Fibroblast of gingiva (primary cell): ENCODE data around the gene ZNF326.

Source experiments
- DNase-seq: peaks from one replicate; pipeline ENCODE4 v3.0.0-alpha.2; 2011; ENCODE audit warnings: low read depth

The ZNF326 gene, protein sequence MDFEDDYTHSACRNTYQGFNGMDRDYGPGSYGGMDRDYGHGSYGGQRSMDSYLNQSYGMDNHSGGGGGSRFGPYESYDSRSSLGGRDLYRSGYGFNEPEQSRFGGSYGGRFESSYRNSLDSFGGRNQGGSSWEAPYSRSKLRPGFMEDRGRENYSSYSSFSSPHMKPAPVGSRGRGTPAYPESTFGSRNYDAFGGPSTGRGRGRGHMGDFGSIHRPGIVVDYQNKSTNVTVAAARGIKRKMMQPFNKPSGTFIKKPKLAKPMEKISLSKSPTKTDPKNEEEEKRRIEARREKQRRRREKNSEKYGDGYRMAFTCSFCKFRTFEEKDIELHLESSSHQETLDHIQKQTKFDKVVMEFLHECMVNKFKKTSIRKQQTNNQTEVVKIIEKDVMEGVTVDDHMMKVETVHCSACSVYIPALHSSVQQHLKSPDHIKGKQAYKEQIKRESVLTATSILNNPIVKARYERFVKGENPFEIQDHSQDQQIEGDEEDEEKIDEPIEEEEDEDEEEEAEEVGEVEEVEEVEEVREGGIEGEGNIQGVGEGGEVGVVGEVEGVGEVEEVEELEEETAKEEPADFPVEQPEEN

DNA sequence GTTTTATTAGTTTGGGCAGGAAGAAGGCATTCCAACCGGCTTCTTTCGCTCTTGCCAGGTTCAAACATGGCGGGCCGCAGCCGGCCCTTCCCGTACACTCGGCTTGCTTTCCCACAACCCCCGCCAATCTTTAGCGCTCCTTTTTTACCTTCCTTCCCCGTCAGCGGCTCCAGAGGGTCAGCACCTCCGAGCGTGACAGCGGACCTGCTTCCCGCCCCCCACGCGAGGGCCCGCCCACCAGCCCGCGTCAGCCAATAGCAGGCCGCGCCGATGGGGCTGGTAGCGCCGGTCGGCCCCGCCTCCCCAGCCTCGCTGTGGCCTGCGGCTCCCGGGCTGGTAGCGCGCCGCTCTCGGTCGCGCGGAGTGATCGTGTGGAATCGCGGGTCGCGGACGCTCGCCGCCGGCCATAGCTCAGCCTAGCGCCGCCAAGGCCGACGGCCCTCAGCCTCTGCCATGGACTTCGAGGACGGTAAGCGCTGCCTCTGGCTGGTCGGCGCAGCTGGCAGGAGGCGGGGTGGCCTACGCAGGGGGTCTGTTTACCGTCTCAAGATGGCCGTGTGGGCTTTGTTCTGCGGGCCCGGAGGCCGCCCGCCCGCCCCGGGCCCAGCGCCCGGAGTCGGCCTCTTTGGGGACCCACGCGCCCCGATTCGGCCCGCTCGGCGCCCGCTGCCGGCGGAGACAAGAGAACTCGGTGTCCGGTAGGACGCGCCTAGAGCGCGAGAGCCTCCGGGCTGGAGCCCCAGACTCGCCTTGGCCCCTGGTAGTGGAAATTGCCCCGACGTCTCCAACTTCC is at the start of gene ZNF326:
ZNF326 (plus strand) TSS at position 306 of the 793 bp plus-strand sequence; CDS start at position 454, 148 bp downstream.
- DNase-seq, result peak; percentile 94

DNA sequence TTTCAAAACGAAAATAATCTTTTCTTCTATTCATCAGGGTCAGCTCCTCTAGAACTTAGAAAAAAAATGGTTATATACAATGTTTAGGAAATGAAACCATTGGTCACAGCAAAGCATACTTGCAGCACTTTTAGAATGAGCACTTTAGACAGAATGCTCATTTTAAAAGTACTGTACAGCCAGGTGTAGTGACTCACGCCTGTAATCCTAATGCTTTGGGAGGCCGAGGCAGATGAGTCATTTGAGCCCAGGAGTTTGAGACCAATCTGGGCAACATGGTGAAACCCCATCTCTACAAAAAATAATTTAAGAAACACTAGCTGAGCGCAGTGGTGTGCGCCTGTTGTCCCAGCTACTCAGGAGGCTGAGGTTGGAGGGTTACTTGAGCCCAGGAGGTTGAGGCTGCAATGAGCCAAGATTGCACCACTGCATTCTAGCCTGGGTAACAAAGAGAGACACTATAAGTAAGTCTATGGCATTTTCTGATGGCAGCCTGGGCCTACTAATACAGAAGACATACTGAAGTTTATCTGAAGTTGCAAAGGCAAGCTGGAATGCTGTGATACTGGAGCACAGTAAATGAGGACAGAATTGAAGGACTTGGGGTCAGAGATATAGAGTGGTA is 48.9 kb upstream of the ZNF326 start:
- no peak for DNase-seq

DNA sequence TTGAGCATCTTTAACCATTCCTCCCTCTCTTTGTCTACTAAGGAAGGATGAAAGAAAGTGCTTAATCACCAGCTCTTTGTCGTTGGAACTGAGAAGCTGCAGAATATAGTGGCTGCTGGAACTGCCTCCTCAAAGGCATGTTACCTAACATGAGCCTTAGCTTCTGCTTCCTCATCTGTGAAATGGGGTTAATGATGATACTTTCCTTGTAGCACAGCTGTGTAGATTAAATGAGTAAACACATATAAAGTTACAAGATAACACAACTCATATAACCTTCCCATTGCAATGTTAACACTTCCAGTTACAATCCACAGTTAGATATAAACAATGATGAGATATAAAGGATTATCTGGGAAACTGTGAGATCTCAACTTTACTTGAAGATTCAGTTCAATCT is 48.4 kb upstream of the ZNF326 start:
- no peak for DNase-seq

DNA sequence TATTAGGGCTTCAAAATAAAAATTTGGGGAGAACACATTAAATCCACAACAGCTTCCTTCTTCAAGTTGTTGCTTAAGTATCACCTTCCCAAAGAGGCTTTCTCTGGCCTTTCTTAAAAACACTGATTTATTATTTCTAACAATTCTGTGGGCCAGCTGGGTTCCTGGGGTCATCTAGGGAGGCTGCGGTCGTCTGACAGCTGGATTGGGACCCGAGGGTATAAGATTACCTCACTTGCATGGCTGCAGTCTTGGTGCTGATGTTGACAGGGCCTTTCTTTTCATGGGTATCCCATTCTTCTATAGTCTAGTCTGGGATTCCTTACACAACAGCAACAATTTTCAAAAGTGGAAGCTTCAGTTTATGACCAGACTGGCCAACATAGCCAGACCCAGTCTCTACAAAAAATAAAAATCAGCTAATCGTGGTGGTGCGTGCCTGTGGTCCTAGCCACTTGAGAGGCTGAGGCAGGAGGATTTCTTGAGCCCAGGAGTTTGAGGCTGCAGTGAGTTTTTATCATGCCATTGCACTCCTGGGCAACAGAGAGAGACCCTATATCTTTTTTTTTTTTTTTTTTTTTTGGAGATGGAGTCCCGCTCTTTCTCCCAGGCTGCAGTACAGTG is 46.1 kb upstream of the ZNF326 start:
- no peak for DNase-seq

DNA sequence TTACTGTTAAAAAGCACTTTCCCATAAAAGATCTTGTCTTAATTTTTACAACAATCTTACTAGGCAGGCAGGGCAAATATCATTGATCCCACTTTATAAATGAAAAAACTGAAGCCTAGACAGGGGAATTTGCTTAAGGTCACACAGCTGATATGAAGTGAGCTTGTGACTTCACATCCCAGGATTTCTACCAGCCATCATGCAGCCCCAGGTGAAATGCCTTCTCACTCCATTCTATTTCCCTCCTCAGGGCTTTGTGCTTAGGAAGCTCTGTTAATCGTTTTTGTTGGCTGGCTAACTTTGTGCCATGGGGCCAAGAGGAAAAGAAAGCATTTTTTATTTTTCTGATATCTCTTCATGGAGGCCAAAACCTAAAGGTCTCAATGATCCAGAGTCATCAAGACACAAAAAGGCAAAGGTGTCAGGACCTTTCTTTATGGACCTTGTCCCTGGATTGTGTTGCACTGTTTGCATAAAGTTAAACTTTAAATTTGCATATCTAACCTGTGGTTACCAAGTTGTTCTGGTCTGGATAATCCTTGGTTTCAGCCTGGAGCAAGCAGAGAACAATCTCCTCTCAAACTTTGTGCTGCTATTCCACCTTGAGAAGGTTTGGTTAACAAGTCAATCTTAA is 44.8 kb upstream of the ZNF326 start:
- no peak for DNase-seq

DNA sequence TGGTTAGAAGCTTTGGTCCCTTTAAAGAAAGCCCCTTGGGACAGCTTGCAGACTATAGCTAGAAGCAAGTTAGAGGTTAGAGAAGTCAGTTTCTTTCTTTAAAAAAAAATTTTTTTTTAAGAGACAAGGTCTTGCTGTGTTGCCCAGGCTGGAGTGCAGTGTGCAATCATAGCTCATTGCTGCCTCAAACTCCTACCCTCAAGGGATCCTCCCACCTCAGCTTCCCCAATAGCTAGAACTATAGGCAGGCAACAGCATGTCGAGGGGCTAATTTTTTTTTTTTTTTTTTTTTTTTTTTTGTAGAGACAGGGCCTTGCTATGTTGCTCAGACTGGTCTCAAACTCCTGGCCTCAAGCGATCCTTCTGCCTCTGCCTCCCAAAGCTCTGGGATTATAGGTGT is 44.2 kb upstream of the ZNF326 start:
- no peak for DNase-seq

DNA sequence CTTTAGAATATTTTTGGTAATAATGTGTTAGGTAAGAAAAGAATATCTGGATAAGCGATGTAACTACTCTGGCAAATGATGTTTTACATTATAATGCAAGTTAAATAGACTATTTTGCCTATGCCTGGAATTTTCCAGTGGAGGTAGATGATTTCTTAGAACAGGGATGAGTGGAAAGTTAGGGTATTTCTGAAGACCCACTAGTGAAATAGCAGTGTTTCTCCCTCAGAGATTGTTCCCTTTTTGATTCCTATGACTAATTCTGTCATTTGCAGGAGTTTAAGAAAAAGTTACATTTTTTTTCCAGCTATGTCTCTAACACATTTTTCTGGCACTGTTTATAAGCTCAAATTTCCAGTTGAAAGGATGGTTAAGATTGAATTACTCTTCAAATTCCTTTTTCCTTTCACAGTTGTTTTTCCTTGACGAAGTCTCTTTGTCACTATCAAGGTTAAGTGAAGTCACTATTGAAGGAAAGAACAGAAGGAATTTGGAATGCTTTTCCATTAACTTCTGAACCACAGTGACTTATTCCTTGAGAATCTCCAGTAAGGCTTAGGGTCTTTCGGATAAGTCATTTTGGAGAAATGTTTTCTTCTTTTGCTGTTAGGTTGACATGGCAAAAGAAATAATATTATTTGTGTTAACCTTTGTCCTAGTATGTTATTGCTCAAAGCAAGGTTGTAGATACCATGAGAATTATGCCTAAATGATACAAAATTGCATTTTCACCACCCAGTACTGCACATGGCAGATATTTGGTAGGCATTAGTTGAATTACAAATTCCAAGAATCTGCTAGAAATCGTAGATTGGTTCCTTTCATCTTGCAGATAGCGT is 42.9 kb upstream of the ZNF326 start:
- peak; percentile 64 for DNase-seq

DNA sequence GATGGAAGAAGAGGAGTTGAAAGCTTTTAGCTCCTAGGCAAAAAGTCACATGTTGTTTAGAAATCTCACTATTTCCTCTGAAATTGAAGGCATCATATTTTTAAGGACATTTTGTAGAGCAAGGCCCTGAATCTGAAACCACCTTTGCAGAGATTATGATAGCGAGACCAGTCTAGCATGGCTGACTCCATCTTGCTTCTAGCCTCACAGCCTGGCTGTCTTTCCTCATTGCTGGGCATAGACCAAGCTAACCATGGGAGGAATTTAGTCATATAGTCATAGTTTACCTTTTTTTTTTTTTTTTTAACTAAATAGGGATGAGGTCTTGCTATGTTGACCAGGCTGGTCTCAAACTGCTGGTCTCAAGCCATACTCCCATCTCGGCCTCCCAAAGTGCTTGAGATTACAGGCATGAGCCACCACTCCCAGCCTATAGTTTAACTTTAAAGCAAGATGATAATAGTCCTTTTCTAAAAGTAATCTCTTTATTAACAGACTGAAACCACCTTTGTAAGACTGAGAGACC is 42.2 kb upstream of the ZNF326 start:
- DNase-seq, result no peak

DNA sequence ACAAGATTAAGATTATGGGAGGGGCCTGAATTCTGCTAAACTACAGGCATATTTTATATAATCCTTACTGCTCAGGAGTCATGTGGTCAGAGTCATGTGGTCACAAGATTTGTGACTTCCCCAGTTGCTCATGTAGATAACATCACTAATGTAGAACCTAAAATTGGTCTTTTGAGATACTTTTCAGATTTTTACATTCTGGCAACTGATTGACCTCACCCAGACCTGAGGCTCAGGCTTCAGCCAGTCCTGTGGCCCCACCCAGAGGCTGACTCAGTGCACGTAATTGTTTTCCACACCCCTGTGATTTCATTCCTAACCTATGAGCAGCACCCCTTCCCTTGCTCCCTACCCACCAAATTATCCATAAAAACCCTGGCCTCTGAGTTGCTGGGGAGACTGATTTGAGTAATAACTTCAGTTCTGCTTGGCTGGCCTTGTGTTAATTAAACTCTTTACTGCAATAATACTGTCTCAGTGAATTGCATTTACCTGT is 41.7 kb upstream of the ZNF326 start:
- peak; percentile 49 for DNase-seq

DNA sequence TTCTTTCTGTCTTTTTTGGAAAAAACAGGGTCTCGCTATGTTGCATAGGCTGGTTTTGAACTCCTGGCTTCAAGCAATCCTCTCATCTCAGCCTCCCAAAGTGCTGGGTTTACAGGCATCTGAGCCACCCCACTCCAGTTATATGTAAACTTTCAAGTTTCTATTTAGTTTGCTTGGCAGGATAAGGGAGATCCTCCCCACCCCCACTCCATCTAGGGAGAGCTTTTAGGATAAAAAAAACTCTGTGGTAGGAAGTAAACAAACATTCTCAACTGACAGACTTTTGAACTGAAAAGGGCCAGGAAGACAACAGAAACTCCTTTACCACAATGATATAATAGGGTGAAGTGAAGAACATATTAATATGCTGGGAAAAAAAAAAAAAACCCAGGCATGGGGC is 41.0 kb upstream of the ZNF326 start:
- DNase-seq, result no peak

DNA sequence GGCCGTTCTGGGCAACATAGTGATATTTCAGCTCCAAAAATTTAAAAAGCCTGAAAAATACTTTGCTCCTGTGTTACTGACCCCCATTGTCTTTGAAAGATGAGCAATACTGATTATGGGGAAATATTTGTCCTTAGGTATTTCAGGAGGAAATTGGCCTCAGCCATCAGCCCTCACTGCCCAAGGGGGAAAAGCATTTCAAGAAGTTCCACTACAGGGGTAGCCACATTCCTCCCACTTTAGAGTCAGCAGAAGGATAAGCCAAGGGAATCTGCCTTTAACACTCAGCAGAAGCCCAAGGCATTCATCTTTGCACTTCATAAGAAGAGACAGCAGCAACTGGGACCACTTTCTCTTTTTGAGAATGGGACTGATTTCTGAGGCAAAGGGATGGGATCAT is 40.5 kb upstream of the ZNF326 start:
- no peak for DNase-seq

DNA sequence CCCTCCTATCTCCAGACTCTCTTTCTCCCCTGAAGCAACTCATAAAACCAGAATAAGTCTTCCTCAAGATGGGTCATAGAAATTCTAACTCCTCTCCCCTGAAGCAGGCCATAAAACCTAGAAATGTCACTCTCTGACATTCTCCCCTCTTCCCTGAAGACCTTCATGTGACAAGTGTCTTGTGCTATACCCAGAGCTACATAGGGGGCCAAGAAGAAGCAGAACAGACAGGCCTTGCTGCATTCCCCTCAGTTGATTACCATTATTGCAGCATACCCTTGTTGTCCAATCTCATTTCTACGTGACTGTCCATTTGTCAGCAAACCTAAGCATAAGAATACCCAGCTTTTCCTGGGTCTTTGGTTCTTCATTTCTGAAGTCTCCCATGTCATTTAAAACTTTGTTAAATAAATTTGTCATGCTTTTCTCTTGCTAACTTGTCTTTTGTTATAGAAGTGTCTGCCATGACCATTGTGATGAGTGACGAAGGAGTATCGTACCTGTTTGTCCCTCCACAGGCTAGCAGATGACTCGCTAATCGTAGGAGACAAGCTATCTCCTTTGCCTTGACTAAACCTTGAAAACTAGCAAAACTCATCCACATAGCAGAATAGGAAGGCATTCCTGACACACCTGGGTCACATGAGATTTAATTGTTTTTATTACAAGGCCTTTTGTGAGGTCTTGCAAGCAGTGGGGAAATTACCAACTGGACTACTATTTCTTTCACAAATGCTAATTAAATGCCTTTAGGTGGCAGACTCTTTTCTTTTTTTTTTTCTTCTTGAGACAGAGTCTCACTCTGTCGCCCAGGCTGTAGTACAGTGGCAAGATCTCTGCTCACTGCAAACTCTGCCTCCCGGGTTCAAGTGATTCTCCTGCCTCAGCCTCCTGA is 39.4 kb upstream of the ZNF326 start:
- no peak for DNase-seq

DNA sequence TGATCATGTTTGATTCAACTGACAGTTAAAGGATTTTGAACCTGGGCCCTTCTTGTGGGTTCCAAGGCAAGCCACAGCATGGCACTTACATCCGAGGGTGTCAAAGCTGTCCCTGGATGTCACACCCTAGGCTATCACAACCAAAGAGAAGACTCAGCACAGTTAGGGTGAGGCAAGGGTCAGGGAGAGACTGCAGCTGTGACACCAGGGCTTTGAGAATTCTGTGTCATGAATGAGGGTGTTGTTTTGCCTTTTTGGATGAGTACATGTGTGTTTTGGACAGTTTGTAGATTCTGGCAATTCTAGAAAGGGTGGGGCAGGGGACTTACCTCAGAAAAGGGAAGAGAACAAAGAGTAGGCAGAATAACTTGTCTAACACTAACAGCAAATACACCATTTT is 37.8 kb upstream of the ZNF326 start:
- no peak for DNase-seq

DNA sequence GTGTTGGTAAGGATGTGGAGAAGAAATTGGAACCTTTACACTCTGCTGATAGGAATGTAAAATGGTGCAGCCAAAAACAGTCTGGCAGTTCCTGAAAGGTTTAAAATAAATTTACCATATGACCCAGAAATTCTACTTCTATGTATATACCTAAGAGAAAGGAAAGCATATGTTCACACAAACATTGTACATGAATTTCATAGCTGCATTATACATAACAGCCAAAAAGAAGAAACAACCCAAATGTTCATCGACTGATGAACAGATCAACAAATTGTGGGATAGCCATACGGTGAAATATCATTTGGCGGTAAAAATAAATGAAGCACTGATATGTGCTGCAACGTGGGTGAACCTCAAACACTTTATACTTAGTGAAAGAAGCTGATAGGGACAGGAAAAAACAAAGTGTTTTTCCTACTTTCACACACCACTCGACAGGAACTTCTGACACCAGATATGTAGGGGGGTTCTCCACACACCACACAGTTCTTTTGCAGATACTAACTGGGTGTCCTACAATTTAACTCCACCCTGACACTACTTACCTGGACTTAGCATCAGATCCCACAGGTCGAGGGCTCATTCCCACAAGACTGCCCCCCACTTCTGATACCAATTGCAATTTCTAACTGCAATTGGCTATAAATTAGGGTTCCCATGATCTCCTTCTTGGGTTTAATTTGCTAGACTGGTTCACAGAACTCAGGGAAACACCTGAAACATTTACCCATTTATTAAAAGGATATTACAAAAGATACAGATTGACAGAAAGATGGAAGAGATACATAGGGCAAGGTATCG is 35.9 kb upstream of the ZNF326 start:
- DNase-seq, result no peak

DNA sequence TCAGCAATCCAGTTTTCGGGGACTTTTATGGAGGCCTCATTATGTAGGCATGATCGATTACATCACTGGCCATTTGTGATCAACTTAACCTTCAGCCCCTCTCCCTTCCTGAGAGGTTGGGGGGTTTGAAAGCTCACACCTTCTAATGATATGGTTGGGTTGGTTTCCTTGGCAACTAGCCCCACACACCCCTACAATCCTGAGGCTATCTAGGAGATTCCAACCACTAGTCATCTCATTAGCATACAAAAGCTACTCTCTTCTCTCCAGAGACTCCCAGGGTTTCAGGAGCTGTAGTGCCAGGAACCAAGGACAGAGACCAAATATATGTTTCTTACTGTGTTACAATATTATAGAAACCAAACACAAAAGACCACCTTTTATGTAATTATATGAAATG is 35.2 kb upstream of the ZNF326 start:
- no peak for DNase-seq

DNA sequence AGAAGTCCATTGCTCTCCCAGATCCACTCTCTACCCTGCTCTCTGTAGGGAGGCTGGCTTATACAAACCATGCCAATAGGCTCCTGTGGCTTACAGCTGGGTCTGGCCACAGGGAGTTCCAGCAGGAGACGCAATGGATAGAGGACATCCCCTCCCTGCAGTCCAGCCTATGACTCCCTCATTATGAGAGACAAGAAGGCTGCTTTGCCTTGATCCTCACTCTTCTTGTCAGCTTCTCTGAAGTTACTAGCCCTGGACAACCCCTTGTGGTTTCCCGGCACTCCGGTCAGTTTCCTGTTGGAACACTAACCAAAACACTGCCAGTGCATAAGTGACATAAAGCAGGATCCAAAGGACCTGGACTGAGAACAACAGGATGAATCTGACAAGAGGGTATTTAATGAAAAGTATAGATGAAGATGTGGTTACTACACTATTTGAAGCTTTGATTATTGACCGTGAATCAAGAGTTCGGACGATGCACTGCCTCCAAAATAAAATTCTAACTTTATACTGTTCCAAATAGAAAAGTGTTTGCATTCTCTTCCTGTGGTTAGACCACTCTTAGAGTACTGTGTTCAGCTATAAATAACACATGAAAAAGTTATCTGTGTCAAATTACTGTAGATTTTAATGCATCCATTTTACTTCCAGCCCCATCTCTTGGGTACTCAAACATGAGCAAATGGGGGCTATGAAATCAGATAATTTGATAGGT is 32.7 kb upstream of the ZNF326 start:
- DNase-seq, result peak; percentile 26

DNA sequence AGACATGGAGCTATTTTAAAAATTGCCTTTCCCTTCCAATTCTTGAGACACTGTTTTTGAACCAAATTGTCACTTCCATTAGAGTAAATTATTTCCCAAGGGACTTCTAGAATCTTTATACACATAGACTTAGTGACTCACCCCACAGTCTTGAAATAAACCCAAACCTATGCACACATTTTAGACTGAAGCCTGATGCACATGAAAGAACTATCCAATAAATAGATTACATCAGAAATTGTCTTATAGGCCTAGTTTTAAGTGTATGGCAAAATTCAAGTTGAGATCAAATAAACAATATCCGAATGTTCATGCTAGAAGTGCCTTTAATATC is 32.2 kb upstream of the ZNF326 start:
- DNase-seq, result peak; percentile 27
